HCT116 (cell line): ENCODE data around the gene ZFAND5. TPM values are rescaled to one million over a fixed set of nuclear protein-coding genes. Genes with fewer than 3 reads are reported as not detected.

Experiments used
- ATAC-seq: fragments of 200-7000 bp; cut with Tn5 transposase; 2 replicates; pipeline ENCODE4 v1.9.1; 2020; ENCODE audit warnings: mild to moderate bottlenecking, moderate library complexity
- BruUV-seq: library from RNA; stranded (reverse); fragments of 400-500 nt; replicated peaks from 2 replicates; lab custom pipeline; 2021; lab: Mats Ljungman, UMichigan
- CTCF ChIA-PET: fragments of 300-600 bp; sonication (Branson Sonifier 250); formaldehyde crosslinking; loops from one replicate; lab custom pipeline; 2021; ENCODE audit warnings: antibody characterized with exemption; lab: Charles Lee
- POLR2A ChIA-PET: fragments of 300-600, 350-600 bp; sonication (Branson Sonifier 250); formaldehyde crosslinking; loops from one replicate; lab custom pipeline; 2021; ENCODE audit warnings: antibody characterized with exemption; lab: Charles Lee
- RAD21 ChIA-PET, 2 experiments: fragments of 300-600 bp; sonication (Branson Sonifier 250); formaldehyde crosslinking; loops; one replicate each; lab custom pipeline; 2023; ENCODE audit warnings: low total read pairs in 2 of 2; ENCODE audit not compliant: uncharacterized antibody in 2 of 2, unreplicated experiment in 2 of 2, low non-redundant PET in 1 of 2; lab: Charles Lee
- DNase-seq: peaks from one replicate; pipeline ENCODE4 v3.0.0-alpha.2; 2010; ENCODE audit warnings: low read depth, low spot score
- H2AFZ ChIP-seq: fragments of 200-600 bp; shearing (Covaris generic), sonication (generic); 2 replicates; pipeline ENCODE4 v1.6.1; 2017; ENCODE audit warnings: low read depth, mixed run types, mixed read lengths, antibody characterized with exemption, low read length; ENCODE audit not compliant: poor library complexity, severe bottlenecking
- H3K27ac ChIP-seq: 2 replicates; pipeline ENCODE4 v1.5.1; 2012; ENCODE audit warnings: low read depth, low read length
- H3K27me3 ChIP-seq: fragments of 200-600 bp; sonication (generic); 2 replicates; pipeline ENCODE4 v1.6.1; 2016; ENCODE audit warnings: mixed run types, low read length, mixed read lengths; ENCODE audit not compliant: insufficient read depth
- H3K36me3 ChIP-seq, 2 experiments: fragments of 200-500 bp in 1 of 2; fragments of 200-600 bp in 1 of 2; sonication (Bioruptor generic) in 1 of 2; sonication (generic) in 1 of 2; 2 replicates each; pipeline versions ENCODE4 v1.5.1 to v1.6.1; 2014 to 2016; ENCODE audit warnings: low read length in 2 of 2, inconsistent platforms in 1 of 2, mixed read lengths in 1 of 2, mixed run types in 1 of 2; ENCODE audit not compliant: insufficient read depth in 2 of 2, control insufficient read depth in 1 of 2
- H3K4me1 ChIP-seq, 2 experiments: fragments of 200-600 bp in 1 of 2; sonication (generic) in 1 of 2; 2 replicates each; pipeline versions ENCODE4 v1.5.1 to v1.6.1; 2012 to 2017; ENCODE audit warnings: low read length in 2 of 2, inconsistent platforms in 1 of 2, mild to moderate bottlenecking in 1 of 2, mixed read lengths in 1 of 2, mixed run types in 1 of 2, moderate library complexity in 1 of 2; ENCODE audit not compliant: insufficient read depth in 2 of 2, control insufficient read depth in 1 of 2
- H3K4me2 ChIP-seq: fragments of 200-600 bp; sonication (generic); 2 replicates; pipeline ENCODE4 v1.6.1; 2017; ENCODE audit warnings: mixed run types, low read length, mixed read lengths
- H3K4me3 ChIP-seq, 2 experiments: fragments of 200-600 bp in 1 of 2; sonication (generic) in 1 of 2; replicated peaks in 1 of 2; 2 replicates each; pipeline ENCODE4 v1.5.1; 2011 to 2016; ENCODE audit warnings: low read length in 2 of 2, control low read depth in 1 of 2, low read depth in 1 of 2, mild to moderate bottlenecking in 1 of 2, mixed read lengths in 1 of 2, mixed run types in 1 of 2
- H3K79me2 ChIP-seq: fragments of 200-600 bp; sonication (generic); 2 replicates; pipeline ENCODE4 v1.6.1; 2017; ENCODE audit warnings: mild to moderate bottlenecking, mixed run types, low read length, moderate library complexity, mixed read lengths; ENCODE audit not compliant: insufficient read depth
- H3K9ac ChIP-seq: fragments of 200-600 bp; sonication (generic); 2 replicates; pipeline ENCODE4 v1.6.1; 2016; ENCODE audit warnings: low read length, mixed read lengths
- H3K9me2 ChIP-seq: fragments of 200-600 bp; sonication (generic), shearing (Covaris generic); 2 replicates; pipeline ENCODE4 v1.6.1; 2017; ENCODE audit warnings: mixed run types, mild to moderate bottlenecking, moderate library complexity; ENCODE audit not compliant: insufficient read depth
- H3K9me3 ChIP-seq, 2 experiments: fragments of 200-500 bp in 1 of 2; fragments of 200-600 bp in 1 of 2; sonication (Bioruptor generic) in 1 of 2; sonication (generic) in 1 of 2; 2 replicates each; pipeline ENCODE4 v1.6.1; 2014 to 2017; ENCODE audit warnings: low read length in 2 of 2, mixed read lengths in 2 of 2, inconsistent platforms in 1 of 2, low read depth in 1 of 2, mild to moderate bottlenecking in 1 of 2, mixed run types in 1 of 2, moderate library complexity in 1 of 2; ENCODE audit not compliant: control insufficient read depth in 1 of 2, insufficient read depth in 1 of 2
- H4K20me1 ChIP-seq: fragments of 200-600 bp; sonication (generic), shearing (Covaris generic); 2 replicates; pipeline ENCODE4 v1.6.1; 2017; ENCODE audit warnings: mixed run types, mild to moderate bottlenecking, moderate library complexity; ENCODE audit not compliant: insufficient read depth
- CBX3 ChIP-seq: IDR thresholded peaks from 2 replicates; pipeline ENCODE4 v1.6.1; 2012; ENCODE audit warnings: low read depth
- CEBPB ChIP-seq: IDR thresholded peaks from 2 replicates; pipeline ENCODE4 v1.6.1; 2012; ENCODE audit warnings: low read depth
- CTCF ChIP-seq, 3 experiments: fragments of 200-600 bp in 1 of 3; sonication (generic) in 1 of 3; IDR thresholded peaks in 2 of 3; conservative IDR thresholded peaks in 1 of 3; 2 replicates each; pipeline ENCODE4 v1.5.1; 2012 to 2017; ENCODE audit warnings: low read depth in 2 of 3, low read length in 2 of 3, antibody characterized with exemption in 1 of 3, borderline replicate concordance in 1 of 3, control low read depth in 1 of 3, mild to moderate bottlenecking in 1 of 3, mixed read lengths in 1 of 3, mixed run types in 1 of 3, moderate library complexity in 1 of 3; ENCODE audit not compliant: insufficient read depth in 1 of 3
- EGR1 ChIP-seq: IDR thresholded peaks from 2 replicates; pipeline ENCODE4 v1.6.1; 2012; ENCODE audit warnings: low read depth
- EZH2 ChIP-seq: fragments of 200-600 bp; sonication (generic); IDR thresholded peaks from 2 replicates; pipeline ENCODE4 v1.6.1; 2017; ENCODE audit warnings: antibody characterized with exemption, mixed run types
- JUND ChIP-seq: IDR thresholded peaks from 2 replicates; pipeline ENCODE4 v1.6.1; 2012
- MAX ChIP-seq: IDR thresholded peaks from 2 replicates; pipeline ENCODE4 v1.6.1; 2012
- POLR2A ChIP-seq: IDR thresholded peaks from 2 replicates; pipeline ENCODE4 v1.7.0; 2011; ENCODE audit warnings: borderline replicate concordance; ENCODE audit not compliant: insufficient read depth, insufficient read length; ENCODE audit errors: extremely low read depth
- SIN3A ChIP-seq: IDR thresholded peaks from 2 replicates; pipeline ENCODE4 v1.6.1; 2012; ENCODE audit warnings: low read depth
- SRF ChIP-seq: IDR thresholded peaks from 2 replicates; pipeline ENCODE4 v1.6.1; 2012; ENCODE audit warnings: low read depth
- TCF7L2 ChIP-seq: IDR thresholded peaks from 2 replicates; pipeline ENCODE4 v1.7.0; 2011; ENCODE audit warnings: borderline replicate concordance, inconsistent platforms; ENCODE audit not compliant: insufficient read depth, insufficient read length; ENCODE audit errors: extremely low read depth
- ZNF274 ChIP-seq: fragments of 200-500 bp; sonication (Bioruptor generic); IDR thresholded peaks from 2 replicates; pipeline ENCODE4 v1.6.1; 2014; ENCODE audit warnings: mild to moderate bottlenecking, low read depth, low read length, inconsistent platforms
- intact Hi-C: fragments of 100-400 bp; cut with micrococcal nuclease; formaldehyde crosslinking; loops from 2 replicates; pipeline ENCODE4 v1.10.0; 2022
- total RNA-seq: library from RNA; stranded (reverse); gene quantifications from one replicate; pipeline ENCODE4 v1.2.1, GENCODE V29; 2021; ENCODE audit not compliant: unreplicated experiment
- TF ChIP-seq, protein P1 (sequence below): IDR thresholded peaks from 2 replicates; pipeline ENCODE4 v1.6.1; 2011; ENCODE audit warnings: mild to moderate bottlenecking, low read length, moderate library complexity; ENCODE audit not compliant: insufficient replicate concordance; ENCODE audit errors: extremely low read depth
- TF ChIP-seq, protein P2 (sequence below): IDR thresholded peaks from 2 replicates; pipeline ENCODE4 v1.6.1; 2012; ENCODE audit warnings: low read depth

The ZFAND5 gene
- total RNA-seq, 1 experiment from 2014 or later, result 128 TPM

GRCh38 chr9:72410214-72410613, 45.2 kb upstream of the ZFAND5 start:
- Histone ChIP-seq H3K27ac (no peak overlapping the region), H3K9me2 (no peaks in the 10 kb centered on the region), H3K4me1 (no peaks in the 10 kb centered on the region), H3K27me3 (no peaks in the 10 kb centered on the region), H2AFZ (no peak overlapping the region), H3K4me2 (no peak overlapping the region), H3K36me3 (no peaks in the 10 kb centered on the region), H3K9ac (no peak overlapping the region), H3K79me2 (no peaks in the 10 kb centered on the region), H3K4me3 (no peak overlapping the region), H3K9me3 (no peaks in the 10 kb centered on the region), H4K20me1 (no peaks in the 10 kb centered on the region)
- ChIA-PET CTCF (no interaction called here), RAD21 (no interaction called here), POLR2A (no interaction called here)
- no peak for TF ChIP-seq EZH2
- no peak for DNase-seq
- ATAC-seq, result no peak
- no TSS peak for BruUV-seq
- intact Hi-C loops, result no loop called here

GRCh38 chr9:72407114-72407513, 42.1 kb upstream of the ZFAND5 start:
- intact Hi-C loops, result no loop called here
- no peaks in the 10 kb centered on the region for H3K9me2 ChIP-seq
- DNase-seq (no peak), ATAC-seq (no peak)
- H4K20me1 ChIP-seq, result no peaks in the 10 kb centered on the region
- no peaks in the 10 kb centered on the region for H3K9me3 ChIP-seq
- H3K27ac ChIP-seq, result no peak overlapping the region
- H3K4me2 ChIP-seq, result no peak overlapping the region
- H3K4me1 ChIP-seq, result no peaks in the 10 kb centered on the region
- ChIA-PET RAD21 (no interaction called here), CTCF (no interaction called here), POLR2A (no interaction called here)
- no TSS peak for BruUV-seq
- H3K27me3 ChIP-seq, result no peaks in the 10 kb centered on the region
- no peaks in the 10 kb centered on the region for H3K79me2 ChIP-seq
- no peak overlapping the region for H3K9ac ChIP-seq
- H3K4me3 ChIP-seq, result no peak overlapping the region
- no peak overlapping the region for H2AFZ ChIP-seq
- no peaks in the 10 kb centered on the region for H3K36me3 ChIP-seq
- TF ChIP-seq JUND (no peak), SRF (no peak), MAX (no peak), SIN3A (no peak), TCF7L2 (no peak), CBX3 (no peak), CTCF (IDR thresholded peaks at IDR 0.05 in 2 of 3, conservative IDR thresholded peaks at IDR 0.05 in 1 of 3; ENCODE audit: borderline replicate concordance in 1 of 3, insufficient read depth in 1 of 3, low read depth in 2 of 3, low read length in 2 of 3) (no peak), CEBPB (no peak), EZH2 (no peak), EGR1 (no peak), ZNF274 (no peak), POLR2A (no peak)
- TF ChIP-seq, protein P1, sequence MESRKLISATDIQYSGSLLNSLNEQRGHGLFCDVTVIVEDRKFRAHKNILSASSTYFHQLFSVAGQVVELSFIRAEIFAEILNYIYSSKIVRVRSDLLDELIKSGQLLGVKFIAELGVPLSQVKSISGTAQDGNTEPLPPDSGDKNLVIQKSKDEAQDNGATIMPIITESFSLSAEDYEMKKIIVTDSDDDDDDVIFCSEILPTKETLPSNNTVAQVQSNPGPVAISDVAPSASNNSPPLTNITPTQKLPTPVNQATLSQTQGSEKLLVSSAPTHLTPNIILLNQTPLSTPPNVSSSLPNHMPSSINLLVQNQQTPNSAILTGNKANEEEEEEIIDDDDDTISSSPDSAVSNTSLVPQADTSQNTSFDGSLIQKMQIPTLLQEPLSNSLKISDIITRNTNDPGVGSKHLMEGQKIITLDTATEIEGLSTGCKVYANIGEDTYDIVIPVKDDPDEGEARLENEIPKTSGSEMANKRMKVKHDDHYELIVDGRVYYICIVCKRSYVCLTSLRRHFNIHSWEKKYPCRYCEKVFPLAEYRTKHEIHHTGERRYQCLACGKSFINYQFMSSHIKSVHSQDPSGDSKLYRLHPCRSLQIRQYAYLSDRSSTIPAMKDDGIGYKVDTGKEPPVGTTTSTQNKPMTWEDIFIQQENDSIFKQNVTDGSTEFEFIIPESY, result no peak
- TF ChIP-seq, protein P2, sequence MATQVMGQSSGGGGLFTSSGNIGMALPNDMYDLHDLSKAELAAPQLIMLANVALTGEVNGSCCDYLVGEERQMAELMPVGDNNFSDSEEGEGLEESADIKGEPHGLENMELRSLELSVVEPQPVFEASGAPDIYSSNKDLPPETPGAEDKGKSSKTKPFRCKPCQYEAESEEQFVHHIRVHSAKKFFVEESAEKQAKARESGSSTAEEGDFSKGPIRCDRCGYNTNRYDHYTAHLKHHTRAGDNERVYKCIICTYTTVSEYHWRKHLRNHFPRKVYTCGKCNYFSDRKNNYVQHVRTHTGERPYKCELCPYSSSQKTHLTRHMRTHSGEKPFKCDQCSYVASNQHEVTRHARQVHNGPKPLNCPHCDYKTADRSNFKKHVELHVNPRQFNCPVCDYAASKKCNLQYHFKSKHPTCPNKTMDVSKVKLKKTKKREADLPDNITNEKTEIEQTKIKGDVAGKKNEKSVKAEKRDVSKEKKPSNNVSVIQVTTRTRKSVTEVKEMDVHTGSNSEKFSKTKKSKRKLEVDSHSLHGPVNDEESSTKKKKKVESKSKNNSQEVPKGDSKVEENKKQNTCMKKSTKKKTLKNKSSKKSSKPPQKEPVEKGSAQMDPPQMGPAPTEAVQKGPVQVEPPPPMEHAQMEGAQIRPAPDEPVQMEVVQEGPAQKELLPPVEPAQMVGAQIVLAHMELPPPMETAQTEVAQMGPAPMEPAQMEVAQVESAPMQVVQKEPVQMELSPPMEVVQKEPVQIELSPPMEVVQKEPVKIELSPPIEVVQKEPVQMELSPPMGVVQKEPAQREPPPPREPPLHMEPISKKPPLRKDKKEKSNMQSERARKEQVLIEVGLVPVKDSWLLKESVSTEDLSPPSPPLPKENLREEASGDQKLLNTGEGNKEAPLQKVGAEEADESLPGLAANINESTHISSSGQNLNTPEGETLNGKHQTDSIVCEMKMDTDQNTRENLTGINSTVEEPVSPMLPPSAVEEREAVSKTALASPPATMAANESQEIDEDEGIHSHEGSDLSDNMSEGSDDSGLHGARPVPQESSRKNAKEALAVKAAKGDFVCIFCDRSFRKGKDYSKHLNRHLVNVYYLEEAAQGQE, result no peak
